ENCODE results near the gene ATP8A1.

- TF ChIP-seq PAX5 (IDR thresholded peaks at IDR 0.05; ENCODE audit: insufficient read depth, low read length, severe bottlenecking), result no peak
- no peak for TF ChIP-seq POLR2A (IDR thresholded peaks at IDR 0.05; ENCODE audit: low read depth, low read length)
- no peak for TF ChIP-seq SPI1 (IDR thresholded peaks at IDR 0.05; ENCODE audit: low read depth, low read length)
- TF ChIP-seq TAF1 (IDR thresholded peaks at IDR 0.05; ENCODE audit: low read depth, low read length), result no peak
These were observed 88.2 kb downstream of the ATP8A1 start for GRCh38 chr4:42568610-42569207.
